Stimulated activated CD8-positive, alpha-beta memory T cell treated with anti-CD3 and anti-CD28 coated beads, Interleukin-4, amount 100 ng/mL, for 48 hours (primary cell): ENCODE measurements around the gene TBC1D32.
"Not testable (repeated sequence)": the region's sequence is repeated elsewhere in the genome, so short reads cannot be mapped to it uniquely, and the experiment has no call there.

Experiments used
- DNase-seq: peaks from one replicate; pipeline ENCODE4 v3.0.0-alpha.2; 2020

The TBC1D32 gene

GRCh38 chr6:121330516-121330915, 3.8 kb downstream of the TBC1D32 start:
- no peak for DNase-seq

DNA sequence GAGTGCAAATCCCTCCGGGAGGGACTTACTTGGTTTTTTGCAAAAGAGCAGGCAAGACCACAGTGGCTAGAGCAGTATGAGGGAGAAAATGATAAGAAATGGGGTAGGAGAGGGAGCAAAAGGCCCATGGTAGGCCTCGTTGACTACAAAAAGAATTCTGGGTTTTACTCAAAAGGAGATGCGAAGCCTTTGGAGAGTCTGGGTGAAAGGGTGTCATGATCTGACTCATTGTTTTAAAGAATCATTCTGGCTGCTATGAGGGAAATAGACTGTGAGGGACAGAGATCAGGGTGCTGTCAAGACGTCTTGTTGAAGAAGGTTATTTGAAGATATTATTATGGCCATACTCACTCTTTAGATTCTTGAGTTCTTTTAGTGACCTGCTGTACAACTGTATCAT, 13.0 kb downstream of the TBC1D32 start:
- DNase-seq = no peak

DNA sequence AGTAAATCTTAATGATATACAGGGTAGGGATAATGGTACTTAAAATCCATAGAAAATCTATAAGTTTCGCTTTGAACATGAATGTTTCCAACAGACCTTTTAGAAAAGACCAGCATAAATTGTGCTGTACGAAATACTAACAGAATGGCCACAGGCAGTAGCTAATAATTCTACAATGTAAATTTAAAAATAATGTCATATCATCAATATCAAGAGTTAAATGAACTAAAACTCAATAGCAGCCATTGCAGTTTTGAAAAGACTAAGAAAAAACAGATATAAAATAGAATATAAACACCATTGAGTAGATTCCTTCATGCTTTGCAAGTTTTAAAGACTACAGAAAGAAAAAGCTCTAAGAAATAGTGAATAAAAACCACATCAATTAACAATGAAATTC, 14.7 kb downstream of the TBC1D32 start:
- DNase-seq = no peak

DNA sequence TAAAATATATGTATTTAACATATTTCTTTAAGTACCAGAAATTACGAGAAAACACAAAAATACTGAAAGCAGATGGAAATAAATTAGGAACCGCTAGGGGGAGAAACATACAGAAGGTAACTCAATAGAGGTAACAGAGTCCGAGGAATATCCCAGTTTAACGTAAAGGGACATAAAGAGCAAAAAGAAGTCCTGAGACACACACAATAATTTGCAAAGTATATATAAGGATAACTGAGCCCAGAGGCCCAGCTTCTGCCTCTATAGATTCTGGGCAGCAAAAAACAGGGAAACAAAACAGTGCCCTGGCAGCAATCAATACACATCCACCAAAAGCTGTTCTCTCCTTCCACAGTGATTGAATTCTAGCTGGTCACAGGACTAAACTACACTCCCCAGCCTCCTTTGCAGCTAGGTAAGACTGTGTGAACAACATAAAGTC, 15.1 kb downstream of the TBC1D32 start:
- DNase-seq = no peak

DNA sequence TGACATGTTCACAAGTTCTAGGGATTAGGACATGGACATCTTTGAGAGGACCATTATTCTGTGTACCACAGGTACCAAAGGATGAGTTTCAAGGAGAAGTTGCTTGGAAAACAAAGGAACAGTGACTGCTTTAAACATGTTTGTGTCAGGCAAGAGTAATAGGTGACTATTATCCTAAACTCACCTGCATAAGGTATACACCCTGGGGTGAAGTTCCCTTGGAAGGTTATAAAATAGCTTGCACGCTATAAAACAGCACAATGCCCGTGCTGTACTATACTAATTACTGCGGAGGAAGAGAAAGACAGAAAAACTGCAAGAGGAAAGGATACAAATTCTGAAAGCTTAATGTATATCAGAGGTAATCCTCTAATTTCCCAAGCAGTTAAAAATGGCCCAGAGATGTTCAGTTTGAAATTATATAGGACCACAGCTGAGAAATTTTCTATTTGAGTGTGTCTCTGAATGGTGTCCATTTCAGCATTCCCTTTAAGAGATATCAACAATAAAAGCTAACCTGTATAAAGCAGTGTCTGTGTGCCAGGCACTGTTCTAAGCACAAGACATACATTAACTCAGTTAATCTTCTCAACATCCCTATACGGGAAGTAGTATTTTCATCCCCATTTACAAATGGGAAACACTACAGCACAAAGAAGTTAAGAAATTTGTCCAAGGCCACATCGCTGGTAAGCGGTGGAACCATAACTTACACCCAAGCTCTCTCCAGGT, 19.7 kb downstream of the TBC1D32 start:
- DNase-seq = no peak

GRCh38 chr6:121311814-121312213, 22.5 kb downstream of the TBC1D32 start:
- DNase-seq = not testable (repeated sequence)

- no peak for DNase-seq
Observed at GRCh38 chr6:121310495-121310894, 23.8 kb downstream of the TBC1D32 start.

- DNase-seq = no peak
Observed at GRCh38 chr6:121309768-121310469, 24.4 kb downstream of the TBC1D32 start.

DNA sequence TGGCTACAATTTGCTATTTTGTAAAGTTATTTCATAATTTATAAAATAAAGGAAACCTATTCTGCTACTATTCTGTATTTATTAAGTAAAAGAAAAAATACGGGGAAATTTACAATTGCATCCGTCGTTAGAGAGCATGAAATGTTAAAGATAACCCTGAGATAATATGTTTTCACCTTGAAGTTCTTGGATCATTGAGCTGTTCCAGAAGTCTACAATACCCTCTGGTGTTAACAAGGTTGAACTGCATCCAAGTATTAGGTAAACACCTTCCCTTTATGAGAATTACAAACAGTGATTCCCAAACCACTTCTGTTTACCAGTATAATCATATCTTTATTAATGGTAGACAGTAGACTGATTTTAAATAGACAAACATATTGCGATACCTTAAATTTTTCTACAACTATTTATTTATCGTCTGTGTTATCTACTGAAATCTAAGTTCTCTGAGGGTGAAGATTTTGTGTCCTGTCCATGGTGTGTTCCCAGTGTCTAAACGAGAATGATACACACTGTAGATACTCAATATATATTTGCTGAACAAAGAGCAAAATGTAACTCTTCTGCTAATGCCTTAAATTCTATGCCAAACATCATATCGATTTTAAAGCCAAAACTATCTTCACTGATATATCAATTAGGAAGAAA, 28.2 kb downstream of the TBC1D32 start:
- DNase-seq = no peak

DNA sequence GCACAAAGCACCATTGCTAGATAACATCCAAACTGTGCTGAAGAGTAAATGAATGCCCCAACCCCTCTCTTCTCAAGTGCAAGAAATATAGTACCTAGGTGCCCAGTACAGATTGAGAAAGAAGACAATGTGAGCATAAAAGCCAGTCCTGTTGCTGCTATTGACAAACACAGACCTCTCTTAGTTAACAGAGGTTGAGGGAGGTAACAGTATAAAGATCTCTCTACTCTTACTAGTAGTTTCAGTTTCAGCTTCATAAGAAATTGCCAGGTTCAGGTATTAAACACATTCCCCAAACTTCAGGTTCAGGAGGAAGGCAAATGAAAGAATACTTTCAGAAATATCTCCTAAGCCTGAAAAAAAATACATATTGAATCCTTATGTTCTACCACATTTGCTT, 31.4 kb downstream of the TBC1D32 start:
- no peak for DNase-seq

DNA sequence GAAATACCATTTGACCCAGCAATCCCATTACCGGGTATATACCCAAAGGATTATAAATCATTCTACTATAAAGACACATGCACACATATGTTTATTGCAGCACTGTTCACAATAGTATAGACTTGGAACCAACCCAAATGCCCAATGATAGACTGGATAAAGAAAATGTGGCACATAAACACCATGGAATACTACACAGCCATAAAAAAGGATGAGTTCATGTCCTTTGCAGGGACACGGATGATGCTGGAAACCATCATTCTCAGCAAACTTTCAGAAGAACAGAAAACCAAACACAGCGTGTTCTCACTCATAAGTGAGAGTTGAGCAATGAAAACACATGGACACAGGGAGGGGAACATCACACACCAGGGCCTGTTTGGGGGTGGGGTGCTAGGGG, 33.1 kb downstream of the TBC1D32 start:
- DNase-seq = not testable (repeated sequence)

DNA sequence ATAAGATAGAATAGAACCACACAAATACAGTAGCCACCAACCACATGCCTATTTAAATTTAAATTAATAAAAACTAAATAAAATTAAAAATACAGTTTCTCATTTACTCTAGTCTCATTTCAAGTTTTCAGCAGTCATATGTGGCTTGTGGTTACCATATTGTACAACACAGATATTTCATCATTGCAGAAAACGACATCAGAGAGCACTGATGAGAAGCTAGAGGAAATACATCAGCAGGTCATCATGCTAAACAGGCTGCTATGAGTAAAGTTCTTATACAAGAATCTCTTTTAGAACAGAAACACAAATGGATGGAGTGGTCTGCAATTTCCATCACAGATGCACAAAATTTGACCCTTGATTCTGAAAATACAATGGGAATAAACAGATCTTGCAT, 36.6 kb downstream of the TBC1D32 start:
- no peak for DNase-seq

DNA sequence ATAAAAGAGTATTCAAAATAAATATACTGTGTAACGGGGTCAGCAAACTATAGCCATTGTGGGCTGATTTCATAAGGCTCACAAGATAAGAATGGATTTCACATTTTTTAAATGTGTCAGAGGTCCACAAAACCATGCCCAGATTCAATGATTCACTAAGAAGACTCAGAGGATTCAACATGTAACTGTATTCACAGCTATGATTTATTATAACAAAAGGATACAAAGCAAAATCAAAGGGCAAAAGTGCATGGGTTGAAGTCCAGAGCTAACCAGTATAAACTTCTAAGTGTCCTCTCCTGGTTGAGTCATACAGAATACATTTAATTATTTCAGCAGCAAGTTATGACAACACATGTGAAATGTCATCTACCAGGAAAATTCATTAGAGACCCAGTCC, 49.2 kb downstream of the TBC1D32 start:
- DNase-seq = no peak

DNA sequence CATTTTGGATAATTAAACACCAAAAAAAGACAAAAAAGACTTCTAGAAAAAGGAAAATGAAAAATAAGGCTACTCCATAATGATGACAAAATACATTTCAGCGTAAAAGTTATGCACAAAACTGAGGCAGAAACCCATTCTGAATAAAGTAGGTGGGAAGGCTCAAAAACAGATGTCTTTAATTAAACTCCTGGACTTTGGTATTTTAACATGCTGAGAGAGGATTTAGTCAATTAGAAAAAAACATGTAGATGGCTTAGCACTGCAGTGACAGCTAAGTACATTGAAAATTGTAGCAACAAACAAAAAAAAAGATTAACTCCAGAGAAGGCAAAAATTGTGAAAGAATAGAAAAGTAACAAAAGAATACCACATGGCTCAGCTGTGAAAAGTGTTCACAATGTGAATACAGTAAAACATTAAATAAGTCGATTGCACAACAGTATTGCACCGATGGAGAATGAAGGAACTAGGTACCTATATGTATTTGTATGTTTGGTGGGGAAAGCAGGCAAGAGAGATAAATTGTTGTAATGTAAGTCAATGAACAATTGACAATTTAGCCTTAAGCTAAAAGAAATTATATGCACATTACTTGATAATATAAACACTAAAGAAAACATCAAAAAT, 59.5 kb downstream of the TBC1D32 start:
- no peak for DNase-seq

GRCh38 chr6:121263742-121264141, 70.5 kb downstream of the TBC1D32 start:
- DNase-seq = no peak

- DNase-seq = no peak
Observed at GRCh38 chr6:121260651-121261102, 73.6 kb downstream of the TBC1D32 start.

- DNase-seq = no peak
Observed at GRCh38 chr6:121247386-121247785, 86.9 kb downstream of the TBC1D32 start.

- no peak for DNase-seq
Observed at GRCh38 chr6:121242386-121242785, 91.9 kb downstream of the TBC1D32 start.

DNA sequence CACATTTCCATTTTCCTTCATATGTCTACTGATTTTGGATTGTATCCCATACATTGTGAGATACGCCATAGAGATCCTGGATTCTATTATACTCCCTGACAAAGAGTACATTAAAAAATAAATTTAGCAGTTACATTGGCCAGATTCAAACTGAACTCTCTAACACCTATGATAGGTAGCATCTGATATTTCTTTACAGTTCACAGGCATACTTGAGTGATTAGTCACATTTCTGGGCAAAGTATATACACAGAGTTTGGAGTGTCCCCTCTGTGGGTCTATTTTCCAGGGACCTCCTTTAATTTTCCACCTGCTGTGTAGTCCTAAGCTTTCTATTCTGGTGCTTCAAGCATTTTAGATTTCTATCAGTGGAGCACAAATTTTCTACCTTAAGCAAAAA, 96.4 kb downstream of the TBC1D32 start:
- DNase-seq = no peak

DNA sequence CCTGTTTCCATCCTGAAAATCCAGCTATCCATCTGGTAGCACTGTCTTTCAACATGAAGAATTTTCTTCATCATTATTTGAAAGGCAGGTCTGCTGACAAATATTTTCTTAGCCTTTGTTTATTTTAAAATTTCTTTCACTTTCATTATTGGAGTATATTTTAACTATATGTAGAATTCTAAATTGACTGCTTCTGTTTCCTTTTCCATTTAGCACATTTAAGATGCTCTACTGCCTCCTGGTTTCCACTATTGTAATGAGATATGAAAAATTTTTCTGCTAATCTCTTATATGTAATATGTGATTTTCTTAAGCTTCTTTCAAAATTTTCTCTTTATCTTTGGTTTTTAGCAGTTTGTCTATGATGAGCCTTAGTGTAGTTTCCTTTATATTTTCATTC, 97.3 kb downstream of the TBC1D32 start:
- DNase-seq = no peak

GRCh38 chr6:121235386-121235785, 98.9 kb downstream of the TBC1D32 start:
- DNase-seq = no peak

DNA sequence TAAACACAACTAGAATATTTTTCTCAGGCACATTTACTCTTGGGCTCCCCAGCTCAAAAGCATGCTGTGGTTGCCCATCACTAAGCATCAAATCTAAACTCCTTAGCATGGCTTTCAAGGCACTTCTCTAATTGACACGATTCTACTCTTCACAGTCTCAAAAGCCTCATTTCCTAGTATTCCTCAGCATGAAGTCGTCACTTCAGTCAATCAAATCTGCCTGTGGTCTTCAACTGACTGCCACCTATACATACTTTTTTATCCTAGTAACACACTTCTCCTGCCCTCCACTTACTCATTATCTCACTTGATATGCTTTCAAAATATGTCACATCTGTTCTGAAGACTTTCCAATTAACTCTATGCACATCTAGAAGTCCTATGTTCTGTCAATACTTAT, 110.3 kb downstream of the TBC1D32 start:
- no peak for DNase-seq

DNA sequence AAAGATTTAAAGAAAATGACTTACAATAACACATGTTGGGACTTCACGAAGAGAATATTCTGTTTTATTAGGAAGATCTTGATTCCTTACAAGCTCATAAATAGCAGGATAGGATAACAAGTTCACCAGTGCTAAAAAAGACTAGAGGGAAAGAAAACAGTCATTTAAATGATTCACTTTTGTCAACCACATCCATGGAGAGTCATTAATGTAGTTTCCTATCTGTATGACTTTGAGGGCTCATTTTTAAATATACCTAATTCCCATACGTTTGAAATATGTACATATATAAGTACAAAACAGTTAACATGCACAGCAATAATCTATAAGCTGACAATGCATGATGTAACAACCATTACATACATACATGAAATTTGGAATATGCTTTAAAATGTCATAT, 111.1 kb downstream of the TBC1D32 start:
- DNase-seq = no peak

GRCh38 chr6:121222656-121223055, 111.6 kb downstream of the TBC1D32 start:
- no peak for DNase-seq
